Urinary bladder (tissue), 4 donors: Measurements from ENCODE around the gene UBASH3B. TPM values are rescaled to one million over a fixed set of nuclear protein-coding genes. Genes with fewer than 3 reads are reported as not detected.
A peak's percentile ranks its signal among the peaks of the same experiment; 100 is the strongest.

ENCODE experiments used
- DNase-seq: peaks from one replicate; pipeline ENCODE4 v3.0.0-alpha.2; 2015; ENCODE audit errors: extremely low spot score
- H3K27ac ChIP-seq: one replicate; pipeline ENCODE4 v1.5.1; 2013; ENCODE audit warnings: low read depth, mild to moderate bottlenecking, moderate library complexity
- H3K36me3 ChIP-seq: one replicate; pipeline ENCODE4 v1.6.1; 2013; ENCODE audit warnings: mild to moderate bottlenecking, moderate library complexity; ENCODE audit not compliant: insufficient read depth
- H3K4me1 ChIP-seq: one replicate; pipeline ENCODE4 v1.6.1; 2013; ENCODE audit warnings: mild to moderate bottlenecking, moderate library complexity; ENCODE audit not compliant: insufficient read depth
- H3K4me3 ChIP-seq: one replicate; pipeline ENCODE4 v1.5.1; 2013; ENCODE audit warnings: low read depth, low read length
- WGBS: extraction: QIAGEN DNeasy Blood & Tissue Kit; methylation state at CpG from one replicate; pipeline ENCODE4 v1.1.7; 2013; 5-methylcytosine and 5-hydroxymethylcytosine counted together
- polyA plus RNA-seq: library from polyadenylated mRNA; stranded (reverse); fragments of 200-250 nt; gene quantifications from one replicate; pipeline ENCODE4 v1.2.3, GENCODE V29; 2013
- total RNA-seq: library from RNA; depleted of rRNA; stranded (reverse); fragments of >200 nt; gene quantifications from one replicate; pipeline ENCODE4 v1.2.3, GENCODE V29; 2014
- donor health status: healthy with polysubstance abuse.
- donor health status: healthy.

UBASH3B gene
- total and polyA plus RNA-seq, 2 donors = 1.6 to 11.4 TPM

- H3K27ac ChIP-seq = no peak overlapping the region
- peak; percentile 45 for DNase-seq
- 20% methylated on average over 5 of the region's 5 CpGs for WGBS
- no peak overlapping the region for H3K4me3 ChIP-seq
- H3K36me3 ChIP-seq = no peaks in the 10 kb centered on the region
- no peaks in the 10 kb centered on the region for H3K4me1 ChIP-seq
Measured at GRCh38 chr11:122711831-122712381, 56.4 kb downstream of the UBASH3B start.

DNA sequence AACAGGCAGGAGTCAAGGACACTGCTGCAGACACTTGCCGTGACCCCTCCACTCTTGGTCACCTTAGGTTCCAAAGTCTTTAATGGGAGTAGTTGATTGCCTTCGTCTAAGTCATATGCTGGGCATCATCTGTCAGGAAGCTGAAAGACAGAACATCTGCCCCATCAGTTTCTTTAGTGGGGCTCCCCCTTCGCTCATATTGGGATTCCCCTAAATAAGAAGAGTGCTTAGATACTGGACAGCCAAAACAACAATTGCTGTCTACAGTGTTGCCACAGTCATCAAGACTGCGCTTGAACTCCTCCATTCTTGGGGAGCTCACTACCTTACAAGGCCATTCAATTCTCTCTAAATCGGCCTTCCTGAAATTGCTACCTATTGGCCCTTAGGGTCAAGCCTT lies 58.5 kb downstream of the UBASH3B start:
- Histone ChIP-seq H3K36me3 (no peaks in the 10 kb centered on the region), H3K27ac (no peak overlapping the region), H3K4me1 (no peaks in the 10 kb centered on the region), H3K4me3 (no peak overlapping the region)
- WGBS = 95% methylated on average over 5 of the region's 5 CpGs
- DNase-seq = no peak

GRCh38 chr11:122714484-122714883 lies 59.0 kb downstream of the UBASH3B start:
- H3K4me1 ChIP-seq = no peaks in the 10 kb centered on the region
- WGBS = 95% methylated on average over 5 of the region's 5 CpGs
- H3K27ac ChIP-seq = no peak overlapping the region
- no peaks in the 10 kb centered on the region for H3K36me3 ChIP-seq
- H3K4me3 ChIP-seq = no peak overlapping the region
- no peak for DNase-seq

DNA sequence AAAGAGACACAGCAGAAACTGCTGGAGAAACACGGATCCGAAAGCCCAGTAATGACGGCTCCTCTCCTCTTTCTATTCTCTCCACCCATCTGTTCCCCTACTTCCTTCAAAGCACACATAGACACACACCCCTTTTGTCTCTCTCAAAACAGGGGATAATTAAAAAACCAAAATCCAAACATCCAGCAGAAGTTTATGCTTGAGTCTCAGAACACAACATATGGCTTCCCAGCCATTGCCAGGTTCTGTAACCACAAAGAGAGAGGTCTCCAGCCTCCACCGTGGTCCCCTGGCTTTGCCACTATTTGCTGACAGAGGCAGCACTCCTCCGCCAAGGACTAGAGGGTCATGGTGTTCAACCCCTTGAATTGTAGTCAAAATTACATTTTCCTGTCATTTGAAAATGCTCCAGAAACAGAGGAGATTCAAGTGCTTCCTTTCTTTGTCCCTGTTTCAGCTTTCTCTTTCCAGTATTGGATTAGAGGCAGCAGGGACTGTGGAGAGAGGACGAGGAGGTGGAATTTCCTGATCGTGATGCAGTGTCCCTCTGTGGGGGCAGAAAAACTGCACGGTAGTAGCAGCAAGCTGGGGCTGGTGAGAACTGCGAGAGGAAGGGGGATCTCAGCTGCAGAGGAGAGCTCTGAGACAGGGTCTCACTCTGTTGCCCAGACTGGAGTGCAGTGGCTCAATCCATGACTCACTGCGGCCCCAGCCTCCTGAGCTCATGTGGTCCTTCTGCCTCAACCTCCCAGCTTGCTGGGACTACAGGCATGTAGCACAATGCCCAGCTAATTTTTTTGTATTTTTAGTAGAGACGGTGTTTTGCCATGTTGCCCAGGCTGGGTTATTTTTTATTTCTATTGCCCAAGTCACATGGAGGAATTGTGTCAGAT lies 60.3 kb downstream of the UBASH3B start:
- no peaks in the 10 kb centered on the region for H3K4me1 ChIP-seq
- no peak overlapping the region for H3K27ac ChIP-seq
- no peaks in the 10 kb centered on the region for H3K36me3 ChIP-seq
- no peak for DNase-seq
- 54% methylated on average over 11 of the region's 11 CpGs for WGBS
- H3K4me3 ChIP-seq = no peak overlapping the region

DNA sequence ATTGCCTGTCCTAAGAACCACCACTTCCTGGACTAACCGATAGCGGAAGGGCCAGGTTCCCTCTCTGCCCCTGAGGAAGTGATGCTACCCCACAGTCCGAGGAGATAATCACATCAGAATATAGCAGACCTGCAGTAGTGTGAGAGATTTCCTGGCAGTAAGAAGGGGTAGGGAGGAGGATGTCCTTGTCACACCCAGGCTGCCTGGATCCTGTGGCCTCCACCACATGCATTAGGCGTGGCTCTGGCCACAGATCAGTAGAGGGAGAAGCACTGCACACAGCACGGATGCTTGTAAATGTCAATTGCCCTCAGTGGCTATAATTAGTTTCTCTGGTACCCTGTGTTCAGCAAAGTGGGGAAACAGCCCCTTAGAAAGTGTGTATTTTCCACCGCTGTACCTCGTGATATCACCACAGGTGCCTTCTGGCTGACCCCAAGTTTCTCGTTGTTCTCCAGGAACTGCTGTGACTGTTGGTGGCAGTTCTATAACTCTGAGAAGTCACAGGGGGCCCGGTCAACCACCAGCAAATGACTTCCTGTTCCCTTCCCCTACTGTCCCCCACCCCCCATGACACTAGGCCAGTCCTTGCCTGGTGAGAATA lies 61.8 kb downstream of the UBASH3B start:
- Histone ChIP-seq H3K4me1 (peaks cover 2% of the 10 kb centered on the region), H3K27ac (no peak overlapping the region), H3K36me3 (no peaks in the 10 kb centered on the region), H3K4me3 (no peak overlapping the region)
- no peak for DNase-seq
- 73% methylated on average over 9 of the region's 9 CpGs for WGBS

DNA sequence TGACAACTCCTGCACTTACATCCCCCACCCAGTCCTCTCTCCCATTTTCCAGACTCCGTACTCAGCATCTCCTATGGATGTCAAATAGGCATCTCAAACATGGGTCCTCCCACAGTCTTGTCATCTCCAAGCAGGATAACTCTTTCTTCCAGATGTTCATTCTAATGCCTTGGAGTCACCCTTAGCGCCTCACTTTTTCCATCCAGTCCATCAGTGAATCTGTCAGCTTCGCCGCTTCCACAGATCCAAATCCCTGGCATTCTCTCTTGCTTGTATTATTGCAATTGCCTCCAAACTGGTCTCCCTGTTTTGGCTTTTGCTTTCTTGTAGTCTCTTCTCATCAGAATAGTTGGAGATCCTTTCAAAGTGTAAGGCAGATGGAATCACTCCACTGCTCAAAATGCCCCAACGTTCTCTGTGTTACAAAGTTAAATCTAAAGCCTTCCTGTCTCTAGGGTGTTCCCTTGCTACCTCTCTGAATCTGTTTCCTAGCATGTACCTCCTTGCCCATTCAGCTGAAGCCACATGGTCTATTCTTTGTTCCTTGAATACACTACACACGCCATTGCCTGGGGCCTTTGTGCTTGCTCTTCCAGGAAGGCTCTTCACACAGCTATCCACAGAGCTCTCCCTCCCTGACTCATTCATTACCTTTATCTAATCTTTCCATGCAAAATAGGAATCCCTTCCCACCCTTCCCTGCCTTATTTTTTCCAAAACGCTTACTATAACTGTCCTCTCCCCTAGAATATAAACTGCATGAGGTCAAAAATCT lies 64.8 kb downstream of the UBASH3B start:
- Histone ChIP-seq H3K36me3 (no peaks in the 10 kb centered on the region), H3K4me1 (peaks cover 2% of the 10 kb centered on the region), H3K27ac (no peak overlapping the region), H3K4me3 (no peak overlapping the region)
- WGBS = 88% methylated on average over 7 of the region's 7 CpGs
- DNase-seq = no peak

GRCh38 chr11:122721201-122721963 lies 65.9 kb downstream of the UBASH3B start:
- Histone ChIP-seq H3K4me3 (no peak overlapping the region), H3K27ac (no peak overlapping the region), H3K4me1 (peaks cover 2% of the 10 kb centered on the region), H3K36me3 (no peaks in the 10 kb centered on the region)
- 42% methylated on average over 5 of the region's 5 CpGs for WGBS
- DNase-seq = no peak

DNA sequence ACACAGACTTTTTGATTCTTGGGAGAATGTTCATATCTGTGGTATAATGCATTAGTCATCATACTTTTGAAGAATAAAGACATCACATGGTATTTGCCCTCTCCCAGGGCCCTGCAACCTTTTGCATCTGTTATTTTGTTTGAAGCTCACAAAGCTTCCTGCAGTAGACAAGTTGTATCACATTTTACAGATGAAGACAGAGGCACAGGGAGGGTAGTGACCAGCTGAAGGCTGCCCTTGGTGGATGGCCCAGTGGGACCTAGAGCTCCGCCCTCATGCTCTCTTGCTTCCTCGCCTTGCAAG lies 66.4 kb downstream of the UBASH3B start:
- no peak overlapping the region for H3K27ac ChIP-seq
- H3K36me3 ChIP-seq = no peaks in the 10 kb centered on the region
- WGBS = 88% methylated on average over 2 of the region's 2 CpGs
- no peak for DNase-seq
- no peak overlapping the region for H3K4me3 ChIP-seq
- H3K4me1 ChIP-seq = peaks cover 2% of the 10 kb centered on the region

DNA sequence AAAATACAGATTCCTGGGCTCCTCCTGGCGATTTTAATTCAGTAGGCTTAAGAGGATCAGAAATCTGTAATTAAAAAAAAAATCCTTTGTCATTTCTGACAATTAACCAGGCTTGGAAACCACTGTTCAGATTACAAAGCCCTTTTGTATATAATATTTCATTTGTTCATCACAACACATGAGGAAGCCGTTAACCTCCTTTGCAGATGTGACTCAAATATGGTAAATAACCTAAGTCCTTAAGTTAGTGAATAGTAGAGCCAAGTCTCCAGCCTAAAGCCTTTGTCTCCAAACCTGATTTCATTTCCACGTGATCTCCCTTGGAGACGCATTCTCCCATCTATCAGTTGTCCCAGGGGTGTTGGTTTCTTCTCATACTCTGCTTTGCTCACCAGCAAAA lies 67.6 kb downstream of the UBASH3B start:
- Histone ChIP-seq H3K27ac (no peak overlapping the region), H3K36me3 (no peaks in the 10 kb centered on the region), H3K4me1 (peaks cover 2% of the 10 kb centered on the region), H3K4me3 (no peak overlapping the region)
- DNase-seq = no peak
- WGBS = 91% methylated on average over 4 of the region's 4 CpGs

DNA sequence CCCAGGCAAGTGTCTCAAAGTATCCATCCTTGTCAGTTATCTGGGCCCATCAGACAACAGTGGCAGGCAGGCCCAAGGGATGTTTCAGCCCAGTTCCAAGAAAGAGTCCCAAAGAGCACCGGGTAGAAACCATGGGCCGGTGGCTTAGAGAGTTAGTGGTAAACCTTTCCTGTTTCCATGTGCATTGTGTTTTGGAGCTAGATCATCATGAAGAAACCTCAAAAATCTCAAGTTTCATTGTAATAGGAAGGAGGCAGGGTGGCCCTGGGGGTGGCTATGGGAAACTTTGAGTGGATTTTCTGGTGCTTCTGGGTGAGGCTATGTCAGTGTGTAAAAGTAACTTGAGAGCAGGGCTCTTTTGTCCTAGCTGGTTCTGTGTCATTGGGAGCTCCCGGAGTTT lies 68.1 kb downstream of the UBASH3B start:
- Histone ChIP-seq H3K4me1 (peaks cover 2% of the 10 kb centered on the region), H3K36me3 (no peaks in the 10 kb centered on the region), H3K4me3 (no peak overlapping the region), H3K27ac (no peak overlapping the region)
- DNase-seq = no peak
- 80% methylated on average over 3 of the region's 3 CpGs for WGBS

- no peaks in the 10 kb centered on the region for H3K36me3 ChIP-seq
- 81% methylated on average over 6 of the region's 6 CpGs for WGBS
- H3K4me3 ChIP-seq = no peak overlapping the region
- peaks cover 2% of the 10 kb centered on the region for H3K4me1 ChIP-seq
- DNase-seq = no peak
- H3K27ac ChIP-seq = no peak overlapping the region
Measured at GRCh38 chr11:122724520-122724919, 69.0 kb downstream of the UBASH3B start.

DNA sequence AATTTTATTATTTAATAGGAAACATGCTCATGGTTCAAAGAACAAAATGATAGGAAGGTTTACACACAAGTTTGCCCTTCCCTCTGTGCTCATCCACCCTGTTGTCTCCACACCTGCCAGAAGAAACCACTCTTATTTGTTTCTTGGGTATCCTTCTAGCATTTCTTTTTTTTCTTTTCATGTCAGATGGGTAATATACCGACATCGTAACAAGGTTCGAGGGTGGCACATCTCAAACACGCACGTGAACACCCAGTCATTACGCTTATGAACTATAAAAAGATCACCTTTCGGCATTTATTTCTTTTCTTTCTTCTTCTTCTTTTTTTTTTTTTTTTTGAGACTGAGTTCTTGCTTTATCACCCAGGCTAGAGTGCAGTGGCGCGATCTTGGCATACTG lies 70.5 kb downstream of the UBASH3B start:
- no peak overlapping the region for H3K4me3 ChIP-seq
- DNase-seq = no peak
- 97% methylated on average over 9 of the region's 9 CpGs for WGBS
- H3K4me1 ChIP-seq = peaks cover 2% of the 10 kb centered on the region
- H3K27ac ChIP-seq = no peak overlapping the region
- no peaks in the 10 kb centered on the region for H3K36me3 ChIP-seq
